H1 (cell line): Measurements from ENCODE around the gene PPAN. TPM values are rescaled to one million over a fixed set of nuclear protein-coding genes. Genes with fewer than 3 reads are reported as not detected.

ENCODE experiments used
- BCL11A ChIP-seq, 2 experiments: IDR thresholded peaks; one replicate each; pipeline ENCODE4 v1.6.1; 2011; ENCODE audit warnings: low read depth in 2 of 2, low read length in 2 of 2, mild to moderate bottlenecking in 2 of 2
- CBX5 ChIP-seq: fragments of 300-800, 300-1000 bp; sonication (generic); IDR thresholded peaks from 2 replicates; pipeline ENCODE4 v1.7.1; 2016; ENCODE audit warnings: antibody characterized with exemption, low read length, low read depth
- JUN ChIP-seq: IDR thresholded peaks from 2 replicates; pipeline ENCODE4 v1.6.1; 2011; ENCODE audit warnings: low read depth, mild to moderate bottlenecking, improper control_type of control experiment, low read length
- SIN3A ChIP-seq, 2 experiments: IDR thresholded peaks in 1 of 2; conservative IDR thresholded peaks in 1 of 2; 2 replicates each; pipeline ENCODE4 v1.6.1; 2011 to 2012; ENCODE audit warnings: low read length in 2 of 2, improper control_type of control experiment in 1 of 2, low read depth in 1 of 2, mild to moderate bottlenecking in 1 of 2
- polyA plus RNA-seq, 7 experiments: library from polyadenylated mRNA; depleted of rRNA in 3 of 7; stranded (reverse) in 5 of 7; unstranded in 2 of 7; fragments of >200 nt in 5 of 7; fragments of 200-250 nt in 2 of 7; gene quantifications; 1 replicate in 5 of 7; 2 replicates in 1 of 7; 4 replicates in 1 of 7; pipeline versions ENCODE4 v1.2.1 to v1.2.3, GENCODE V29; 2011 to 2013; ENCODE audit warnings: missing spikeins in 2 of 7, mixed read lengths in 2 of 7
- total RNA-seq: library from RNA; stranded (reverse); fragmentation: NEBNext Ultra II Directional; extraction: Animal tissue kit (Norgen Biotek cat#: 25700); gene quantifications from 2 replicates; pipeline ENCODE4 v1.2.1, GENCODE V29; 2021

Gene PPAN
- total and polyA plus RNA-seq, 2 of the 8 experiments (the other 6 are each of a cell fraction or from before 2014, with no cell fraction given), result 48.8 to 74.4 TPM

GRCh38 chr19:10087296-10088061 is 18.7 kb upstream of the PPAN start (continued):
- no peak for TF ChIP-seq BCL11A (IDR thresholded peaks at IDR 0.05; ENCODE audit: low read depth in 2 of 2, low read length in 2 of 2)
- TF ChIP-seq SIN3A (conservative IDR thresholded peaks at IDR 0.05 in 1 of 2, IDR thresholded peaks at IDR 0.05 in 1 of 2; ENCODE audit: low read depth in 1 of 2, low read length in 2 of 2), result no peak
- no peak for TF ChIP-seq CBX5
- no peak for TF ChIP-seq JUN
- TF ChIP-seq, all 59 proteins: peak for 0
